Ureter (tissue), 1 donor: ENCODE data around the gene OR7C1. TPM values are rescaled to one million over a fixed set of nuclear protein-coding genes. Genes with fewer than 3 reads are reported as not detected.
A peak's percentile ranks its signal among the peaks of the same experiment; 100 is the strongest.
"Not testable (repeated sequence)": the region's sequence is repeated elsewhere in the genome, so short reads cannot be mapped to it uniquely, and the experiment has no call there.

Experiments used
- DNase-seq: peaks from one replicate; pipeline ENCODE4 v3.0.0-alpha.2; 2020; ENCODE audit warnings: low spot score
- total RNA-seq: library from RNA; stranded (reverse); gene quantifications from one replicate; pipeline ENCODE4 v1.2.4, GENCODE V29; 2023
- donor health status: DM: yes; HTN: yes; CAD: no.

Gene OR7C1
- total RNA-seq, 1 donor from 2014 or later = not detected

- peak; percentile 56 for DNase-seq
These were observed 49.7 kb downstream of the OR7C1 start for GRCh38 chr19:14785102-14785793.

- peak; percentile 60 for DNase-seq
These were observed 50.3 kb downstream of the OR7C1 start for GRCh38 chr19:14784730-14785101.

- DNase-seq = peak; percentile 30
These were observed 51.5 kb downstream of the OR7C1 start for GRCh38 chr19:14783410-14783998.

GRCh38 chr19:14782626-14783409 lies 52.2 kb downstream of the OR7C1 start:
- DNase-seq = peak; percentile 29

GRCh38 chr19:14781713-14782536 lies 53.1 kb downstream of the OR7C1 start:
- peak; percentile 14 for DNase-seq

GRCh38 chr19:14780622-14781225 lies 54.3 kb downstream of the OR7C1 start:
- peak; percentile 22 for DNase-seq

GRCh38 chr19:14779151-14779550 lies 55.8 kb downstream of the OR7C1 start:
- DNase-seq = no peak

GRCh38 chr19:14778110-14778845 lies 56.7 kb downstream of the OR7C1 start, which contains the start of gene ADGRE2:
ADGRE2 (minus strand) TSS chr19:14778560; CDS start chr19:14776756, 1,804 bp downstream.
- peak; percentile 26 for DNase-seq

GRCh38 chr19:14777645-14778044 lies 57.3 kb downstream of the OR7C1 start:
- DNase-seq = not testable (repeated sequence)

- no peak for DNase-seq
These were observed 59.0 kb downstream of the OR7C1 start for GRCh38 chr19:14775869-14776586.

GRCh38 chr19:14775326-14775725 lies 59.7 kb downstream of the OR7C1 start:
- not testable (repeated sequence) for DNase-seq

GRCh38 chr19:14774373-14774772 lies 60.6 kb downstream of the OR7C1 start:
- DNase-seq = no peak

- DNase-seq = not testable (repeated sequence)
These were observed 61.3 kb downstream of the OR7C1 start for GRCh38 chr19:14773722-14774121.

- DNase-seq = no peak
These were observed 62.0 kb downstream of the OR7C1 start for GRCh38 chr19:14772995-14773394.

- DNase-seq = no peak
These were observed 62.5 kb downstream of the OR7C1 start for GRCh38 chr19:14772467-14772866.

- DNase-seq = no peak
These were observed 63.8 kb downstream of the OR7C1 start for GRCh38 chr19:14770944-14771839.

GRCh38 chr19:14770136-14770535 lies 64.8 kb downstream of the OR7C1 start:
- DNase-seq = no peak

GRCh38 chr19:14769201-14769600 lies 65.8 kb downstream of the OR7C1 start:
- no peak for DNase-seq

- no peak for DNase-seq
These were observed 67.0 kb downstream of the OR7C1 start for GRCh38 chr19:14768001-14768400.
